NCI-H446 treated with DMSO at 0.1 percent for 48 hours (cell line): ENCODE data around the gene ZNF141.
"Not testable (repeated sequence)": the region's sequence is repeated elsewhere in the genome, so short reads cannot be mapped to it uniquely, and the experiment has no call there.

Source experiments
- DNase-seq: peaks from one replicate; lab custom pipeline; 2025; lab: John Stamatoyannopoulos, UW

Gene ZNF141

DNA sequence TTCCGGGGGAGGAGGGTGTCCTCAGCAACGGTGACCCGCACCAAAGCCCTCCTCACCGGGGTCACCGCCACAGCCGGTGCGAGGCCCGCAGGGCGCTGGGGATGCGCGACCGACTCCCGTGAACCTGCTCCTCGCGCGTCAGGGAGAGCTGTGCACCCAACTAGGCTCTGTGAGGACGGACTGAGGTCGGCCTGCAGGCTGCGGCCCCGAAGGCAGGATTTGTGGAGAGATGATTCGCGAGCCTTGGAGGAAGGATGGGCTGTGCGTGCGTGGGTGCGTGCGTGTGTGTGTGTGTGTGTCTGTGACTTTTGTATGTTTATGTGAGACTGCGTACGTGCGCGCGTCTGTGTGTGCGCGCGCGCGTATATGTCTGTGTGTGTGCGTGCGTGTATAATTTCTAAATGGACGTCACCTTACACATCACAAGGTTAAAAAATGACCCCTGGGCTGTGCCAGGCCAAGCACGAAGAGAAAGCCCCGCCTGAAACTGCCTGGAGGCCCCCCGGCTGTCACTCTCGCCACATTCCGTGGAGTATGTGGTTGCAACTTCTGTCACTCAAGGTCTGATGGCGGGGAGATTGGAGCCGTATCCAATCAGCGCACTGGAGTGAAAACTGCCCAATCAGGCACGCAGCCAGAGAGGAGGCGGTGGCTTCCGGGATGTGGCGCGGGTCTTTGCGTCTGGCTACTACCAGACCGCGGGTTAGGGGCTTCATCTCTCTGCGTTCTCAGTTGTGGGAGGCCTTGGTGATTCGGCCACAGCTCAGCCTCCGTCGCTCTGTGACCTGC is at the start of gene ZNF141:
Gene ZNF141, plus strand, starts transcription at position 672 of the 789 bp plus-strand sequence. CDS start 170 bp downstream, outside the sequence.
- peak; percentile 88 for DNase-seq

DNA sequence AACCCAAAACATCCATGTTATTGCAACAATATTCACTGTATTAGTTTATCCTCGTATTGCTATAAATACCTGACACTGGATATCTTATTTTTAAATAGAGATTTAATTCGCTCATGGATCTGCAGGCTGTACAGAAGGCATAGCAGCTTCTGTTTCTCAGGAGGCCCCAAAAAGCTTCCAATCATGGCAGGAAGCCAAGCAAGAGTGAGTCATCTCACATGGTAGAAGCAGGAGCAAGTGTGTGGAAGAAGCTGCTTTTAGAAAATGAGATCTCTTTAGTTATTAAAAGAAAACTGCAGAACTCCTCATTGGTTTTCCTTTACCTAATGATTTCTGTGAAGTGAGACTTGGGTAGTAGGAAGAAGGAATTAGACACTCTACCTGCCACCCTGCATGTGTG is 48.7 kb upstream of the ZNF141 start:
- no peak for DNase-seq

DNA sequence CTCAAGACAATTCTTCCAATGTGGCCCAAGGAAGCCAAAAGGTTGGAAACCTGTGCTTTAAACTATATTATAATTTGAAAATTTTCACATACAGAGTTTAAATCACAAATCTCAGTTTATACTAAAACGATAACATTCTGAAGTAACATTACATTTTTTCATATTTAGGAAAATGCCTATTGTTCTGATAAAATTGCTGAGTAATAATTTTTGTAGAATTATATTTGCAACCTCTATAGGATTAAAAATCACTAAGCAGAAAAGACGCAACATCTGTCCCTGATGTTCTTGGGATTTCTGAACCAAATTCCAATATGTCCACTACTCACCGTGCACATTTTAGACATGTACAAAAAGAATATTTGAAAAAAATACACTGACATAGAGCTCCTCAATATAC is 42.9 kb upstream of the ZNF141 start:
- DNase-seq = no peak

DNA sequence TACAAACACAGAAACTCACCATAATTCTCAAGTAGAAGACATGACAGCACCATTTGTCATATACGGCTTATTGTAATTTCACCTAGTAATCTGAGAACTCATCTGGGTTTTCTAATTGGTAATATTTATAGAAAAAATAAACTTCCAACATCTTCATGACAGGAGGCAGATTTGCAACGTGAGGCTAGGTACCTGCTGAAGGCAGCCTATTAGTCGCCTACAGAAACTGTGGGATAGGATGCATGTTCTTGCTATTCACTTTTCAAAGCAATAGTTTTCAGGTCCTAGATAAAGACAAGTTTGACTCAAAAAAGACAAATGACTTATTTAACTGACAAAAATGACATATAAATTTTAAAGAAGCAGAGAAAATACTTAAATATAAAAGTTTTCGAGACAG is 35.2 kb upstream of the ZNF141 start:
- DNase-seq = no peak

DNA sequence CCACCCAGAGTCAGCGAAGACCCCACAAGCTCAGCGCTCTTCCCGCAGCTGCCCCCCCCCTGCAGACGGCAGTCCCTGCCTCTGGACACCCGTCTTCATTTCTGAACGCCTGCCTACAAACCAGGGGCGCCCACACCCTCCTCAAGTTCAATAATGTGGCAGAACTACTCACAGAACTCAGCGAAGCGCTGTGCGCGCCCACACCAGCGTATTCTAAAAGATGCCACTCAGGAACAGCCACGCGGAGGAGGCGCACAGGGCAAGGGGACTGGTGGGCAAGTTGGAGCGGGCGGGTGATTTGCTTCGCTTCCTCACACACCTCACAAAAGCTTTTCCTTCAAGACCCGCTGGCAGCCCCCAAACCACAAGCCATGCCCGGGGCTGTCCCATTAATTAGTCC is 33.1 kb upstream of the ZNF141 start:
- DNase-seq = not testable (repeated sequence)

DNA sequence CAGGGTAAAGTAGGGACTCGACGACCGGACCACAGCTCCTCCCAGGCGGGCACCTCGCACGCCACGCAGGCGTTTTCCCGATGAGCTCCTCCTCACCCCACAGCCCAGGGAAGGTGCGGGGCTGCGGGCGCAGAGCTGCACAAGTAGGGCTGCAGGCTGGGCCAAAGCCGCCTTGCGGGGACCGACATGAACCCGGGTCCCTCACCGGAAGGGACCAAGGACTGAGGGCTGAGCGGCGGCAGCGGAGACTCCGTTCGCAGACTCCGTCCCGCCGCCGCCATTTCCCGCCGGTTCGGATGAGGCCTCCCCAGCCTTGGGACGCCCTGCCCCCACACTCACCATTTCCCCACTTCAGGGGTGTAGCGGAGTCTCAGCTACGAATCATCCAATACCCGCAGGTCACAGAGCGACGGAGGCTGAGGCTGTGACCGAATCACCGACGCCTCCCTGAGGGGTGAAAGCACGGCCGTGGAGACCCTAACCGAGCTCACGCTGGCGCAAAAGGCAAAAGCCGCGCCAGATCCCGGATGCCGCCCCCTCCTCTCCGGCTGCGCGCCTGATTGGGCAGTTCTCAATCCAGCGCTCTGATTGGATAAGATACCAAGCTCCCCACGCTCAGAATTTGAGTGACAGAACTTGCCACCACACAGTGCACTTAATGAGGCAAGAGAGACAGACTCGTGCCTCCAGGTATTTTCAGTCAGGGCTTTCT is 32.5 kb upstream of the ZNF141 start, which contains the start of gene ZNF732:
Gene ZNF732, minus strand, starts transcription at position 506 of the 712 bp plus-strand sequence. Its CDS starts 164 bp downstream, at position 342.
- no peak for DNase-seq

DNA sequence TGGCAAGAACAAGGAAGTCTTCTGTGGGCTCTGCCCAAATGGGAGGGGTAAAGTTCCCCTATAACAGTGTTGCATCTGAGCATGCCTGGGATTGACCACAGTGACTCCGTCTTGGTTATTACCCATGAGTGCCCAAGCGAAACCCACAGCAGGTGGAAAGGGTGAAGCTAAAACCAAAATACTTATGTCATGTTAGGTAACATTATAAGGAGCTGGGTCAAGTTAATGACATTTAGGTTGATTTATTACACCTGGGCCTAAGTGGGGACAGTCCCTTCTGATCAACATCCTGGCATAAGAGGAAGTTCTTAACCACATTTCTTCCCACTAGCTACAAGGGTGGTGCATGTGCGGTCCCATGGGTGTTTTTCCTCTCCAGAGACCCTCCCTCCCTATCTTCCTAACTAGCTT is 31.1 kb upstream of the ZNF141 start:
- no peak for DNase-seq

DNA sequence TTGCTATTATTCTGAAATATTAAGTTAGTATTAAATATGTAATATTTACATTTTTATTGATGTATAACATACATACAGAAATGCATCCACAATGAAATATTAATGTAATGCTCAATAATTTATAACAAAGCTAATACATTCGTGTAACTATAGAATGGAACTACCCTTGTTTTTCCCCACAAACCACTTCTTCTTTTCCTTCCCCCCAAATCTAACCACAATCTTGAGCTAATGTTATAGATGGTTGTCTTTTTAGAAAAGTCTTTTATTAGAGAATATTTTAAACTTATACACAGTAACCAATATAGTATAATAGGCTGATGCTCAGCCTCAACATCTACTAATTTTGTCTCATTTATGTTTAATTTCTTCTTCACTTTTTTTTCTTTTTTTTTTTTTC is 27.8 kb upstream of the ZNF141 start:
- DNase-seq = no peak

DNA sequence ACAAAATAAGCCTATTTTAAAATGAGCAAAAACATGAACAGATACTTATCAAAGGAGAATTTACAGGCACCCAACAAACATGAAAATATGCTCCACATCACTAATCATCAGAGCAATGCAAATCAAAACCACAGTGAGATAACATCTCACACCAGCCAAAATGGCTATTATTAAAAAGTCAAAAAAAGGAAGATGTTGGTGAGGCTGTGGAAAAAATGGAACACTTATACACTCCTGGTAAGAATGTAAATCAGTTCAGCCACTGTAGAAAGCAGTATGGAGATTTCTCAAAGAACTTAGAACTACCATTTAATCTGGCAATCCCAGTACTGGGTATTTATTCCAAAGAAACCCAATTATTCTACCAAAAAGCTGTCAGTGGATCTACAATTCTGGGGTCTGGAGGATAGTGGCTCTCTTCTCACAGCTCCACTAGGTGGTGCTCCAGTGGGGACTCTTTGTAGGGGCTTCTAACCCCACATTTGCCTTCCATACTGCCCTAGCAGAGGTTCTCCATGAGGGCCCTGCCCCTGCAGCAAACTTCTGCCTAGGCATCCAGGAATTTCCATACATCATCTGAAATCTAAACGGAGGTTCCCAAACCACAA is 23.2 kb upstream of the ZNF141 start:
- DNase-seq = no peak

DNA sequence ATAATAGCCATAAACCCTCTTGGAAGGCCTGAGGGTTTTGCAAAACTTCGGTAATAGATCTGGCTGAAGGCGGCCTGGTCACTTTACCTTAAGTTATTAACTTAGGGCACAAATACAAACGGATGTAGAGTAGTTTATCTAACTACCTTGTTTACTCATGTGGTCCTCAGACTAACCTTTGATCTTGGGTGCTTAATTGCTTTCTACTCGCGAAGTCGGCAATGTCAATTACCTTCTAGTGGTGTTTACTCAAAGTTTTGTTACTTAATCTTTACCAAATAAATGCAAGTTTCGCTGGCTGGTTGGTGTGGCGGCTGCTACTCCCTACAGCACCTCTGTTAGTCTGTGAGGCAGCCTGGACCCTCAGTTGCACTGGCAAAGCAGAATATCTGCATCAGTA is 8.9 kb upstream of the ZNF141 start:
- no peak for DNase-seq

DNA sequence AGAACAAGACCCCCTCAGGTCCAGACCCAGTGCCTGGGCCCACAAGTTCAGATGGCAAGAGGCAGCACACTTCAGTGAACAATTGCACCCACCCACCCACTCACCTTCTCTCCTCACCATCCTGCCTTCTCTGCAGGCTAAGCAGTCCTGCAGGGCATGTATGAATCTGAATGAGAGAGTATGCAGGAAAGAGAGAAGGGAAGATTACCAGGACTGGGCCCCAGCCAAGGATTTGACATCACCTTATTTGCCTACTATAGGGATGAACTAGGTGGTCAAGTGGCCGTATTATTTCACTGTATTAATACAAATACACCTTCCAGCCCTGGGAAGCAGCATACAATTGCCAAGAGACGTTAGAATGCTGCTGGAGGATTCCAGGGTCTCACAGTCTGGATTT is 2.1 kb upstream of the ZNF141 start:
- no peak for DNase-seq

DNA sequence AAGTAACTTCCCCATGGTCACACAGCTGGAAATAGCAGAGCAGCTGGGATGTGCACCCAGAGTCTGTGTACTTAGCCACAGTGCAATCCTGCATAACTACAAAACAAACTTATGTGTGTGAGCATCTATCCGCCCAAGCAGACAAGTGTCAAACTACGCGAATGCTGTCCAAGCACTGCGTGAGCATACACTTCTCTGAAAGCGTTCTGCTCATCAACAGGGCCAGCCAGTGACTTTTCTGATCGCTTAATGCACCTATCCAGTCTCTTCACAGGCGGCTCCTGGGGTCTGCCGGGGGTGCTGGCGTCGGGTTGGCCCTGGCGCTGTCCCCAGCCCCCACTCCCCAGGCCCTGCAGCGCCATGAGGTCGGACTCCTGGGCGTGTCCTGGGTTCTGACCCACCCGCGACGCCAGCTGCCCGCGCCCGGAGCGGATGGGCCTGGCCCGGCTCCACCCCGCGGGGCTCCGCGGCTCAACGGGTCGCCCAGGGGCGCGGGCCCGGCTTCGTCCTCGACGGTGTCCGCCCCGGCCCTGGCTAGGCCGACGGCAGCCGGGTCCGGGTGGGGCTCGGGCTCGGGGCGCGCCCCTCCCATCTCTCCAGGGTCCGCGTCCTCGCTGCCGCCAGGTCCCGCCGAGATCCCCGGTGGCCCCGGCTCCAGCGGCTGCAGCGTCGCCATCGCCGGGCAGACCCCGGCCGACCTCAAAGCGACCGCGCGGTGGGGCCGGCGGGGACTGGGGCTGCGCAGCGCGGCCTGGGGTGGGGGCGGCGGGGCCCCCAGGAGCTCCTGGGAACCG is 1.3 kb upstream of the ZNF141 start:
- no peak for DNase-seq

DNA sequence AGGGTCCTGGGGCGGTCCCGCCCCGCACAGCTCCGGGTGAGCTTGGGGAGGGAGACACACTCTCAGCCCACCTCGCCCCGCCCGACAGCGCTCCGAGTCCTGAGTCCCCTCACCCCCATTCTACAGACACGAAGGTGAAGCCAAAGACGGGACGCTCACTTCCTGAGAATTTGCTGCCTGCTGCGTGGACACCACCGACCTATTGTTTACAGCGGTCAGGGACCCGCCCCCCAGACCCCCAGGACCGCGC is 796 bp upstream of the ZNF141 start:
- no peak for DNase-seq

DNA sequence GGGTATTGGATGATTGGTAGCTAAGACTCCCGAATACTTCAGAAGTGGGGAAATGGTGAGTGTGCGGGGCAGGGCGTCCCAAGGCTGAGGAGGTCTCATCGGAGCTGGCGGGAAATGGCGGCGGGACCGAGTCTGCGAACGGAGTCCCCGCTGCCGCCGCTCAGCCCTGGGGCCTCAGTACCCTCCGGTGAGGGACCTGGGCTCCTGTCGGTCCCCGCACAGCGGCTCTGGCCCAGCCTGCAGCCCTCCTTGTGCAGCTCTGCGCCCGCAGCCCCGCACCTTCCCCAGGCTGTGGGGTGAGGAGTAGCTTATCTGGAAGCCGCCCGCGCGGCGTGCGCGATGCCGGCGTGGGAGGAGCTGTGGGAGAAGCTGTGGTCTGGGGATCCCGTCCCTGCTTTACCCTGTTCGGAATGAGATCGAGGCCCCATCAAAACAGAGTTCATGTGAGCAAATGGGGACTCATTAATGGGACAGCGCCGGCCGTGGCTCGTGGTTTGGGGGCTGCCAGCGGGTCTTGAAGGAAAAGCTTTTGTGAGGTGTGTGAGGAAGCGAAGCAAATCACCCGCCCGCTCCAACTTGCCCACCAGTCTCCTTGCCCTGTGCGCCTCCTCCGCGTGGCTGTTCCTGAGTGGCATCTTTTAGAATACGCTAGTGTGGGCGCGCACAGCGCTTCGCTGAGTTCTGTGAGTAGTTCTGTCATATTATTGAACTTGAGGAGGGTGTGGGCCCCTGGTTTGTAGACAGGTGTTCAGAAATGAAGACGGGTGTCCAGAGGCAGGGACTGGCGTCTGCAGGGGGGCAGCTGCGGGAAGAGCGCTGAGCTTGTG is 531 bp downstream of the ZNF141 start:
- DNase-seq = no peak

DNA sequence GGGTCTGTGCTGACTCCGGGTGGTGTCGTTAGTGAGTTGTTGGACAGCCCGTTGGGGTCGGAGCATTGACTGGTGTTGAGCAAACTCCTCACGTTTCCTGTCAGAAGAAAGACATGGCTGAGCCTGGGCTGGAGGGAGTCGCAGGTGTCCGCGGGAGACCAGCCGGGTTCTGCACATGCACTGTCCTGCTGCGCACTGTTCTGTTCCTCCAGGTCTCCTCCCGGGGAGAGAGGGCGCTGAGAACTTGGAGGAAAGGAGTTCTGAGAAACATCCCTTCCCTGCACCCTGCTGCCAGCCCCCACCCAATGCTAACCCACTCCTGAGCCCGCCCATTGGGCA is 1.1 kb downstream of the ZNF141 start:
- no peak for DNase-seq

DNA sequence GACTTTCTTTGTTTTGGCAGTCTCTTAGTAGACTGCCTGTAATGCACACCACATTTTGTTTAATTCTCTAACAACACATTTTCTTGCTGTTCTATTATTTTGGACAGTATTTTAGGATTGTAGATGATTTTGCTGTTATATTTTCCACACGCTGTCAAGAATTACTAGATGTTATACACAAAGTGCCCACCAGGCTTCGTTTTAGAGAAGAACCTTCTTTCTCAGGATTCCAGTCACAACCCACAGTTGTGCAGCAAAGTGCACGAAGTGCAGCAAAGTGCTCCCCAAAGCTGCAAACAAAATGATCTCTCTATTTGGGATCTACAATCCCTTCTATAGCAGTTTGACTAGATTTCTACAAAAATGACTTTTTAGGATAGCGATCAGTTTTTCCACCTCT is 2.4 kb downstream of the ZNF141 start:
- no peak for DNase-seq

DNA sequence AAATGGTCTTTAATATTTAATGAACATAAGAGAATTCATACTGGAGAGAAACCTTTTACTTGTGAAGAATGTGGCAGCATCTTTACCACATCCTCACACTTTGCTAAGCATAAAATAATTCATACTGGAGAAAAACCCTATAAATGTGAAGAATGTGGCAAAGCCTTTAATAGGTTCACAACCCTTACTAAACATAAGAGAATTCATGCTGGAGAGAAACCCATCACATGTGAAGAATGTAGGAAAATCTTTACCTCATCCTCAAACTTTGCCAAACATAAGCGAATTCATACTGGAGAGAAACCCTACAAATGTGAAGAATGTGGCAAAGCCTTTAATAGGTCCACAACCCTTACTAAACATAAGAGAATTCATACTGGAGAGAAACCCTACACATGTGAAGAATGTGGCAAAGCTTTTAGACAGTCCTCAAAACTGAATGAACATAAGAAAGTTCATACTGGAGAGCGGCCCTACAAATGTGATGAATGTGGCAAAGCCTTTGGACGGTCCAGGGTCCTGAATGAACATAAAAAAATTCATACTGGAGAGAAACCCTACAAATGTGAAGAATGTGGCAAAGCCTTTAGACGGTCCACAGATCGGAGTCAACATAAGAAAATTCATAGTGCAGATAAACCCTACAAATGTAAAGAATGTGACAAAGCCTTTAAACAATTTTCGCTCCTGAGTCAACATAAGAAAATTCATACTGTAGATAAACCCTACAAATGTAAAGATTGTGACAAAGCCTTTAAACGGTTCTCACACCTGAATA is 35.6 kb downstream of the ZNF141 start:
- DNase-seq = no peak

DNA sequence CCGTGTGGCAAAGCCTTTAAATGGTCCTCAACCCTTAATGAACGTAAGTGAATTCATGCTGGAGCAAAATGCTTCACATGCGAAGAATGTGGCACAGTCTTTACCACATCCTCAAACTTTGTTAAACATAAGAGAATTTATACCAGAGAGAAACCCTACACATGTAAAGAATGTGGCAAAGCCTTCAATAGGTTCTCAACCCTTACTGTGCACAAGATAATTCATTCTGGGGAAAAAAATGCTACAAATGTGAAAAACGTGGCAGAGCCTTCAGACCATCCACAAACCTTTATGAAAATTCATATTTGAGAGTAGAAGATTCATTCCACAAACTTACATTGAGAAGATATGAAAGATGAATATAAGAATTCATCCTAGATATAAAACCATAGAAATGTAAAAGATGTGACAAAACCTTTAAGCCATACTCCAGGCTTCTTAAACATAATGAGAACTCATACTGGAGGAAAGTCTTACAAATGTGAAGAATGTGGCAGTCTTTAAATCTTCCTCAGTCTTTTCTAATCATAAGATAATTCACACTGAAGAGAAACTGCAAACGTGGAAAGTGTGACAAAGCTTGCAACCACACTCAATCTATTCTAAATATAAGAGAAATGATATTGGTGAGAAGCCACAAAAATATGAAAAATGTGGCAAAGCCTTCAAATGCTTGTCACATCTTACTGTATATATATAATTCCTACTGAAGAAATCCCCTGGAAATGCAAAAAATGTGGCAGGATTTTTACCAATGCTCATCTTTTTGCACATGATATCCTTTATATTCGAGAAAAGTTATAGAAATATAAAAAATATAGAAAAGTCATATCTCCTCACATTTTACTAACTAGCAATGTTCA is 36.9 kb downstream of the ZNF141 start:
- DNase-seq = no peak

DNA sequence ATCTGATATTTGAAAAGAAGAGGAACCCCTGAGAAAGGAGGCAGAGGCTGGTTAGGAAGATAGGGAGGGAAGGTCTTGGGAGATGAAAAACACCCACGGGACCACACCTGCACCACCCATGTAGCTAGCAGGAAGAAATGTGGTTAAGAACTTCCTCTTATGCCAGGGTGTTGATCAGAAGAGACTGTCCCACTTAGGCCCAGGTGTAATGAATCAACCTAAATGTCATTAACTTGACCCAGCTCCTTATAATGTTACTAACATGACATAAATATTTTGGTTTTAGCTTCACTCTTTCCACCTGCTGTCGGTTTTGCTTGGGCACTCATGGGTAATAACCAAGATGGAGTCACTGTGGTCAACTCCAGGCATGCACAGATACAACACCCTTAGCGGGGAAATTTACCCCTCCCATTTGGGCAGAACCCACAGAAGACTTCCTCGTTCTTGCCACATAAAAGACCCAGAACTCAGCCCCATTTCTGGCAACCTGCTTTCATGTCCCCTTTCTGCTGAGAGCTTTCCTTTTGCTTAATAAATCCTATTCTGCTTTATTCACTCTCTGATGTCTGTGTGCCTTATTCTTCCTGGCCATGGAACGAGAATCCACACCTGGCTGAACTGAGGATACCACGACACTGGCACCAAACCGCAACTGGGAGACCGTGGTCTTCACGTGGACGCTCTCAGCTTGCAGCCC is 46.8 kb downstream of the ZNF141 start:
- no peak for DNase-seq
